ENCODE results near the gene HECW1.

HECW1 gene

DNA sequence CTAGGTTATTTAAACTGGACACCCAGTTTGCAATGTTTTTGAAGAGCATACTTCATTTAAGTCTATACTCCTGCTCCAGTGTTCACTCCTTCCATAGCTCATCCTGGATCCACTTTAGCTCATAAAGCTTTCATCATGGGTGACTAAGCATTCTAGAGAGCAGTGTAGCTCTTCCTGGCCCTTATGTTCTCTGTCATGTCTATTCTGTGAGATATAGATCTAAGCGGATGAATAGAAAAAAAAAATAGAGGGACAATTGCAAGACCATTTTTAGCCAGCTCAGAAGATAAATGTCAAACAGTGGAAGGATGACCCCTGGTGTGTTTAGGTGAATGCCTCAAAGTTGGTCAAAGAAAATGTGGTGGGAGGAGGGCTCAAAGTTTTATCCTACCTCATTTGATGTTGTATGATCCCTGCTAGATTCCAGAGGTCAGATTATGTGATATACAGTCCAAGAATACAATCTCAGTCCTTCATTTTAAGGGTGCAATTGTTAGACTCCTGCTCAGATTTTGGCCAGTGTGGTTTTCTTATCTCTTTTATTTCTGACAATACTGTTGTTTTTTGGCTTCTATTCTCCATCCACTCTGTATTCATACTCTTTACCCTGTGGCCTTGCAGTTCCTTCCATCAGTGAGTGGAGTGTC, 7.5 kb upstream of the HECW1 start:
- no peak overlapping the region for H3K4me3 ChIP-seq (ENCODE audit: low read length)
- no peak for TF ChIP-seq ZNF274 (IDR thresholded peaks at IDR 0.05; ENCODE audit: low read depth, low read length)

GRCh38 chr7:43105521-43106120, 6.8 kb upstream of the HECW1 start:
- TF ChIP-seq ZNF274 (IDR thresholded peaks at IDR 0.05; ENCODE audit: low read depth, low read length) = no peak
- H3K4me3 ChIP-seq (ENCODE audit: low read length) = no peak overlapping the region

GRCh38 chr7:43108255-43109011, 4.0 kb upstream of the HECW1 start:
- no peak overlapping the region for H3K4me3 ChIP-seq (ENCODE audit: low read length)
- TF ChIP-seq ZNF274 (IDR thresholded peaks at IDR 0.05; ENCODE audit: low read depth, low read length) = no peak

DNA sequence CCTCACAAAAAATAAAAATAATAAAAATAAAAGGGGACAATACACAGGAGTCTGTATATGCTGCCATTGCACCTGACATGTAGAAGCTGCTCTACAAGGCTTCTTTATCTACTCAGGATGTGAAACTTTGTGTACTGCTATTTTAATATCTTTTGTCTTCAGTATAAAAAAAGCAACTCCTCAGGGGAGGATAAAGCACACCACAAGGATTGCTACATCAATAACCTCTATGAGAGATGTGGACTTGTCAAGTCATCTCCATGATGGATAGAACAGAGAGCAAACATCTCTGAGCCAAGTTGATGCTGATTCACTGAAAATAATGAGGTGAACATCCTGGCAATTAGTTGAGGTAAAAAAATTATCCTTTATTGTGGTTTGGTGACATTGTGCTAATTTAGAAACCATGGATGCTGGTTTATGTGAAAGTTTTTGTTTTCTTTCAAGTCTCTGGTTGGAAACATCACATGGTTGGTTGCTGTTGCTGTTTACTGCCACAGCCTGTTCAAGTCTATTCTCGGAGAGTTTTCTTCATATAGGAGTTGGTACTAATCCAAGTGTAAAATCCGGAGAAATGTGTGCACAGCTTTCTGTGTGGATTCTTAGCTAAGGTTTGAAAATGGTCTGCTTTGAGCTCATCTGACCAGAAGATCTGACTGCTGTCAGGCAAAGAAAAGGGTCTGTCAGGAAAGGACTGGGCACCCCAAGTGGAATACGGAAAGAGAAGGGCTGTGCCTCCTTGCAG, 1.5 kb upstream of the HECW1 start:
- no peak for TF ChIP-seq ZNF274 (IDR thresholded peaks at IDR 0.05; ENCODE audit: low read depth, low read length)
- no peak overlapping the region for H3K4me3 ChIP-seq (ENCODE audit: low read length)

GRCh38 chr7:43111630-43112458, 603 bp upstream of the HECW1 start:
- H3K4me3 ChIP-seq (ENCODE audit: low read length) = no peak overlapping the region
- no peak for TF ChIP-seq ZNF274 (IDR thresholded peaks at IDR 0.05; ENCODE audit: low read depth, low read length)

DNA sequence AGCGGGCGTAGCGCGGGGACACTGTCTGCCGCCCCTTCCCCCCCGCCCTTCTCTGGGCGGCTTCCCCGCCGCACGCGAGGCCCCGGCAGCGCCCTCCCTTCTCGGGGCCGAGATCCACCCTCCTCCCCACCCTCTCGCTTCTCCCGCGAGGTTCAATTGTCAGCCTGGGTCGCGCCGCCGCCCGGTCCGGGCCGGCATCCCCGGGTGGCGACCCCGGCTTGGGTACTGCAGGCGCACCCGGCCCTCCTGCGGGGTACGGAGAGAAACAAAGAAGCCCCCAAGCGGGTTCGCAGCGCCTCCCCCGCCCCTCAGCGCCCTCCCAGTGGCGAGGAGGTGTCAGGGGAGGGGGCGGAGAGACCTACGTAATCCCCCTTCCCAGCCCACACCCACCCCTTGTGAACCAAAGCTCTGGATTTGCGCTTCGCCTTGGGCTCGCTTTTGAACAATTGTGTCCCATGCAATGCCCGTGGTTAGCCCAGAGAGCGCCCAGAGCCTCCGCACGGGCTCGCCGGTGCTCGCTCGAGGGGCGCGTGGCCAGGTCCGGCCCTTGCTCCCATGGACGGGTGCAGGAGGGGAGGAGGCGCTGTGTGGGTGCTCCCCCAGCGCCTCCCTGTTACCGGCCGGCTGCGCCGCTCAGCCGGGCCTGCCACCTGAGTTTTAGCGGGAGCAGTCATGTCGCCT, 634 bp downstream of the HECW1 start:
- H3K4me3 ChIP-seq (ENCODE audit: low read length) = peak overlapping the region; percentile 24; the same call in 1 of the 2 replicates
- no peak for TF ChIP-seq ZNF274 (IDR thresholded peaks at IDR 0.05; ENCODE audit: low read depth, low read length)

- peak overlapping the region; percentile 24; the same call in 1 of the 2 replicates for H3K4me3 ChIP-seq (ENCODE audit: low read length)
- no peak for TF ChIP-seq ZNF274 (IDR thresholded peaks at IDR 0.05; ENCODE audit: low read depth, low read length)
Observed at GRCh38 chr7:43113622-43114457, 1.4 kb downstream of the HECW1 start.

DNA sequence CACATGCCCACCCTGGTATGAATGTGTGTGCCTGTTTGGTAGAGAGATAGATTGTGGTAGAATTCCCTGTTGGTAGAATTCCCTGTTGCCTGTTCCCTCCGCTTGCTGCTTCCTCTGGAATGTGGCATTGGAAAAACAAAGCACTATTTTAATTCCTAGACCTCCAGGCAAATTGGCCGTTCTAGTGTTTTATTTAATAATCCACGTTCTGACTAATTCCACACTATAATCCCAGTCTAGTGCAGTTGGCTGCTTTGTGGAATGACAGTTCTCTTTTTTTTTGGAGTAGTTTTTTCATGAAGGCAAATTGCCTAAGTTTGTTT, 2.0 kb downstream of the HECW1 start:
- no peak for TF ChIP-seq ZNF274 (IDR thresholded peaks at IDR 0.05; ENCODE audit: low read depth, low read length)
- no peak overlapping the region for H3K4me3 ChIP-seq (ENCODE audit: low read length)

DNA sequence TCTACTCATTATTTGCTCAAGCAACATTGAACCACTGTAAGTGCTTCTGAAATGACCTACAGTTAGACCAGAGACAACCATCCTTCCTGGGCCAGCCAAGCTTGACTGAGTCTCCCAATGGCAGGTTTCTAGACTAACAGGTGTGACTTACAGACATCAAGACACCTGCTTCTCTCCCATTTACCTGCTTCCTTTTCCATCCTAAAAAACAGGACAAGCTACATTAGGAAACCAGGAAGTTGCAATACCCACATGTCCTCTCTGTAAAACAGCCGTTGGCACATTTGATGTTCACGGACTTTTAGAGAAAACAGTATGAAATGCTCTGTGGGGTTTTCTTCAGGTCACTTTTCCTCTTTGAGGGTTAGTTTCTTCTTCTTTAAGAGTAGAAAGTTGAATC, 4.0 kb downstream of the HECW1 start:
- no peak for TF ChIP-seq ZNF274 (IDR thresholded peaks at IDR 0.05; ENCODE audit: low read depth, low read length)
- no peak overlapping the region for H3K4me3 ChIP-seq (ENCODE audit: low read length)

DNA sequence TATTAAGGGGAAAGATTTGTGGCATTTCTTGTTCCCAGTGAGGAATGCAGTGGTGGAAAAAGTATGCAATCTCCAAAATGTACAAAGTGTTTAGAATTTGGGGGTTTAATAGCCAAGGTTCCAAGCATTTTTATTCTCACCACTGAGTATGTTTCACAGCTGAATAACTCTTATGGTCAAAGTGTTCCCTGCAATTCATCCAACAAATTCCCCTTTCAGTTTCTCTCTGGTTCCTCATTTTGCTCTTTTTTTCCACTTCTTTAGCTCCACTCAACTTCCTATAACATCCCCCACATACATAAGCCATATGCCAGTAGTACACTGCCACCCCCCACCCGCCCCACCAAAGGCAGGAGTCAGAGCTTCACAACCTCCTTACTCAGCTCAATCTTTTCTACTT, 4.6 kb downstream of the HECW1 start:
- TF ChIP-seq ZNF274 (IDR thresholded peaks at IDR 0.05; ENCODE audit: low read depth, low read length) = no peak
- no peak overlapping the region for H3K4me3 ChIP-seq (ENCODE audit: low read length)

GRCh38 chr7:43117861-43118260, 5.4 kb downstream of the HECW1 start:
- H3K4me3 ChIP-seq (ENCODE audit: low read length) = no peak overlapping the region
- no peak for TF ChIP-seq ZNF274 (IDR thresholded peaks at IDR 0.05; ENCODE audit: low read depth, low read length)

DNA sequence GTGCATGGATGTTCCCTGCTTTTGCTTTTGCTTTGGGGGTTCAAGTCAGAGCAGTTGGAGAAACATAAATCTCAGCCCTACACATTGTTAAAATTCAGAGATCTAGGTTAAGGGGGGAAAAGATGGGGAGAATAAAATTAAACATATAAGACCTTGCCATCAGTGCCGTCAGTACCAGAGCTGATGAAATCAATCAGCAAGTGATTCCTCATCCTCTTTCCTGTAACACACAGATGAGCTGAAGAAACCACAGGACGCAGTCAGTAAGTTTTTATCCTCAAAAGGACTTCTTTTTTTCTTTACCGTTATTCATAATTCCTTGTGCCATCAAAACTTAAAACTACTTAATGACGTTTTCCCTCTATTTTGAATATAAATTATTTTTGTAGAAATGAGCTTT, 5.9 kb downstream of the HECW1 start:
- H3K4me3 ChIP-seq (ENCODE audit: low read length) = no peak overlapping the region
- TF ChIP-seq ZNF274 (IDR thresholded peaks at IDR 0.05; ENCODE audit: low read depth, low read length) = no peak
